HEK293 (cell line): ENCODE data around the gene ELAVL2.

ENCODE experiments used
- CTCF ChIA-PET: fragments of 350-600 bp; formaldehyde crosslinking; extraction: SDS; loops from one replicate; lab custom pipeline; 2021; ENCODE audit warnings: antibody characterized with exemption; lab: Yijun Ruan, JAX
- POLR2A ChIA-PET: fragments of 300-600 bp; formaldehyde crosslinking; extraction: SDS; loops from one replicate; lab custom pipeline; 2020; ENCODE audit warnings: antibody characterized with exemption, inconsistent platforms; lab: Yijun Ruan, JAX
- H3K27ac ChIP-seq: fragments of 200-500 bp; sonication (Bioruptor generic); 2 replicates; pipeline ENCODE4 v1.5.1; 2014; ENCODE audit warnings: low read depth, low read length, control low read depth, inconsistent platforms; ENCODE audit errors: extremely low read depth
- H3K36me3 ChIP-seq, 2 experiments: fragments of 200-500 bp in 1 of 2; sonication (Bioruptor generic) in 1 of 2; 1 replicate in 1 of 2; 2 replicates in 1 of 2; pipeline ENCODE4 v1.5.1; 2014 to 2017; ENCODE audit warnings: inconsistent platforms in 2 of 2, low read length in 2 of 2; ENCODE audit not compliant: control insufficient read depth in 2 of 2, insufficient read depth in 1 of 2
- H3K4me1 ChIP-seq: fragments of 200-500 bp; sonication (Bioruptor generic); 2 replicates; pipeline ENCODE4 v1.5.1; 2014; ENCODE audit warnings: mild to moderate bottlenecking, low read length, inconsistent platforms; ENCODE audit not compliant: control insufficient read depth, insufficient read depth
- H3K4me3 ChIP-seq: 2 replicates; pipeline ENCODE4 v1.5.1; 2011; ENCODE audit warnings: low read depth, mild to moderate bottlenecking, control low read depth, low read length, moderate library complexity
- H3K9me3 ChIP-seq: fragments of 200-500 bp; sonication (Bioruptor generic); 2 replicates; pipeline ENCODE4 v1.5.1; 2014; ENCODE audit warnings: low read depth, low read length, inconsistent platforms; ENCODE audit not compliant: control insufficient read depth, insufficient read depth
- FEZF1 ChIP-seq: fragments of 450-650 bp; formaldehyde crosslinking; IDR thresholded peaks from 2 replicates; pipeline ENCODE4 v1.5.1; 2016; ENCODE audit warnings: missing biosample characterization, missing genetic modification characterization
- GLI4 ChIP-seq: fragments of 450-650 bp; formaldehyde crosslinking; IDR thresholded peaks from 2 replicates; pipeline ENCODE4 v1.5.1; 2016; ENCODE audit warnings: missing biosample characterization, missing genetic modification characterization
- HIC1 ChIP-seq: fragments of 450-650 bp; formaldehyde crosslinking; IDR thresholded peaks from 2 replicates; pipeline ENCODE4 v1.5.1; 2016; ENCODE audit warnings: missing biosample characterization, missing genetic modification characterization
- HOXD13 ChIP-seq: sonication (generic); formaldehyde crosslinking; IDR thresholded peaks from 2 replicates; pipeline ENCODE4 v1.8.0; 2022; ENCODE audit warnings: missing genetic modification reagents, borderline replicate concordance
- REST ChIP-seq: fragments of 450-650 bp; formaldehyde crosslinking; IDR thresholded peaks from 2 replicates; pipeline ENCODE4 v1.5.1; 2016; ENCODE audit warnings: missing biosample characterization, missing genetic modification characterization
- ZBTB11 ChIP-seq: fragments of 450-650 bp; formaldehyde crosslinking; conservative IDR thresholded peaks from 2 replicates; pipeline ENCODE4 v1.5.1; 2016; ENCODE audit warnings: low read depth, missing biosample characterization, missing genetic modification characterization
- ZBTB20 ChIP-seq: fragments of 450-650 bp; formaldehyde crosslinking; IDR thresholded peaks from 2 replicates; pipeline ENCODE4 v1.5.1; 2016; ENCODE audit warnings: missing biosample characterization, missing genetic modification characterization
- ZBTB21 ChIP-seq: fragments of 450-650 bp; formaldehyde crosslinking; IDR thresholded peaks from 2 replicates; pipeline ENCODE4 v1.5.1; 2017; ENCODE audit warnings: missing biosample characterization, missing genetic modification characterization
- ZNF155 ChIP-seq: fragments of 450-650 bp; formaldehyde crosslinking; IDR thresholded peaks from 2 replicates; pipeline ENCODE4 v1.5.1; 2016; ENCODE audit warnings: missing biosample characterization, missing genetic modification characterization
- ZNF211 ChIP-seq: fragments of 450-650 bp; formaldehyde crosslinking; IDR thresholded peaks from 2 replicates; pipeline ENCODE4 v1.5.1; 2016; ENCODE audit warnings: low read depth, missing biosample characterization, missing genetic modification characterization
- ZNF362 ChIP-seq: fragments of 450-650 bp; formaldehyde crosslinking; IDR thresholded peaks from 2 replicates; pipeline ENCODE4 v1.5.1; 2016; ENCODE audit warnings: missing biosample characterization, missing genetic modification characterization
- ZNF37A ChIP-seq: fragments of 450-650 bp; IDR thresholded peaks from 2 replicates; pipeline ENCODE4 v1.5.1; 2018; ENCODE audit warnings: missing biosample characterization, missing genetic modification characterization
- ZNF510 ChIP-seq: fragments of 450-650 bp; formaldehyde crosslinking; IDR thresholded peaks from 2 replicates; pipeline ENCODE4 v1.5.1; 2018; ENCODE audit warnings: mild to moderate bottlenecking, missing genetic modification characterization, missing biosample characterization; ENCODE audit not compliant: insufficient replicate concordance
- ZNF548 ChIP-seq: fragments of 450-650 bp; formaldehyde crosslinking; IDR thresholded peaks from 2 replicates; pipeline ENCODE4 v1.5.1; 2016; ENCODE audit warnings: missing biosample characterization, missing genetic modification characterization
- ZNF768 ChIP-seq: fragments of 450-650 bp; formaldehyde crosslinking; IDR thresholded peaks from 2 replicates; pipeline ENCODE4 v1.5.1; 2018; ENCODE audit warnings: missing biosample characterization, mild to moderate bottlenecking, missing genetic modification characterization
- ZNF830 ChIP-seq: fragments of 450-650 bp; IDR thresholded peaks from 2 replicates; pipeline ENCODE4 v1.5.0; 2018; ENCODE audit warnings: missing biosample characterization, missing genetic modification characterization, low read depth, mild to moderate bottlenecking, moderate library complexity
- ZSCAN4 ChIP-seq: fragments of 450-650 bp; formaldehyde crosslinking; IDR thresholded peaks from 2 replicates; pipeline ENCODE4 v1.5.1; 2017; ENCODE audit warnings: missing biosample characterization, missing genetic modification characterization

ELAVL2 gene

GRCh38 chr9:23659346-23660006 lies 166.6 kb downstream of the ELAVL2 start:
- H3K4me3 ChIP-seq = no peak overlapping the region
- ChIA-PET POLR2A (no interaction called here), CTCF (no interaction called here)
- no peaks in the 10 kb centered on the region for H3K4me1 ChIP-seq
- TF ChIP-seq ZNF37A (tag by site-specific recombination) (no peak), ZNF510 (no peak), GLI4 (tag by site-specific recombination) (no peak), ZBTB21 (tag by site-specific recombination) (no peak), REST (tag by site-specific recombination) (no peak), ZNF830 (tag by site-specific recombination) (no peak), ZNF362 (tag by site-specific recombination) (no peak), ZSCAN4 (tag by site-specific recombination) (no peak), ZNF548 (no peak), HOXD13 (CRISPR knock-in tag) (no peak), FEZF1 (no peak)
- no peaks in the 10 kb centered on the region for H3K9me3 ChIP-seq
- H3K27ac ChIP-seq = no peak overlapping the region
- H3K36me3 ChIP-seq = peaks cover 0 to 55% of the 10 kb centered on the region in 2 experiments; a peak in 2 of 3 replicates

- TF ChIP-seq ZBTB20 (tag by site-specific recombination) = no peak
- TF ChIP-seq ZNF211 (tag by site-specific recombination) = no peak
- TF ChIP-seq ZNF768 = no peak
- TF ChIP-seq ZBTB11 (tag by site-specific recombination) = no peak
- no peak for TF ChIP-seq ZNF155 (tag by site-specific recombination)
- TF ChIP-seq HIC1 (tag by site-specific recombination) = no peak
- POLR2A ChIA-PET = no interaction called here
- CTCF ChIA-PET = no interaction called here
These were observed 167.4 kb downstream of the ELAVL2 start for GRCh38 chr9:23658376-23659258.

More at GRCh38 chr9:23658376-23659258, 167.4 kb downstream of the ELAVL2 start:
- no peaks in the 10 kb centered on the region for H3K9me3 ChIP-seq
- no peaks in the 10 kb centered on the region for H3K4me1 ChIP-seq
- H3K4me3 ChIP-seq = no peak overlapping the region
- H3K27ac ChIP-seq = no peak overlapping the region
- peaks cover 0 to 59% of the 10 kb centered on the region in 2 experiments; a peak in 2 of 3 replicates for H3K36me3 ChIP-seq
